SK-N-DZ (cell line): Measurements from ENCODE around the gene CMTM7.
A peak's percentile ranks its signal among the peaks of the same experiment; 100 is the strongest.
"Not testable (repeated sequence)": the region's sequence is repeated elsewhere in the genome, so short reads cannot be mapped to it uniquely, and the experiment has no call there.

Source experiments
- DNase-seq: peaks from one replicate; pipeline ENCODE4 v3.0.0-alpha.2; 2015; ENCODE audit warnings: low spot score

The CMTM7 gene

GRCh38 chr3:32459450-32459849 lies 67.8 kb downstream of the CMTM7 start:
- DNase-seq = no peak

- DNase-seq = no peak
Measured at GRCh38 chr3:32460031-32460749, 68.5 kb downstream of the CMTM7 start.

GRCh38 chr3:32460817-32461496 lies 69.3 kb downstream of the CMTM7 start:
- DNase-seq = not testable (repeated sequence)

GRCh38 chr3:32462191-32462986 lies 70.7 kb downstream of the CMTM7 start:
- DNase-seq = not testable (repeated sequence)

- not testable (repeated sequence) for DNase-seq
Measured at GRCh38 chr3:32463415-32463814, 71.8 kb downstream of the CMTM7 start.

GRCh38 chr3:32464726-32465125 lies 73.1 kb downstream of the CMTM7 start:
- DNase-seq = not testable (repeated sequence)

- not testable (repeated sequence) for DNase-seq
Measured at GRCh38 chr3:32466808-32467207, 75.2 kb downstream of the CMTM7 start.

GRCh38 chr3:32467333-32468070 lies 75.8 kb downstream of the CMTM7 start:
- DNase-seq = peak; percentile 35

- no peak for DNase-seq
Measured at GRCh38 chr3:32469151-32469874, 77.7 kb downstream of the CMTM7 start.

GRCh38 chr3:32470362-32470761 lies 78.7 kb downstream of the CMTM7 start:
- no peak for DNase-seq

GRCh38 chr3:32471246-32471645 lies 79.6 kb downstream of the CMTM7 start:
- no peak for DNase-seq

- DNase-seq = not testable (repeated sequence)
Measured at GRCh38 chr3:32472151-32472550, 80.5 kb downstream of the CMTM7 start.

- no peak for DNase-seq
Measured at GRCh38 chr3:32474201-32474600, 82.5 kb downstream of the CMTM7 start.

GRCh38 chr3:32480604-32481003 lies 89.0 kb downstream of the CMTM7 start:
- DNase-seq = no peak

- DNase-seq = no peak
Measured at GRCh38 chr3:32481791-32482631, 90.4 kb downstream of the CMTM7 start.

- DNase-seq = no peak
Measured at GRCh38 chr3:32482693-32483092, 91.0 kb downstream of the CMTM7 start.

GRCh38 chr3:32483772-32484171 lies 92.1 kb downstream of the CMTM7 start:
- DNase-seq = no peak

- no peak for DNase-seq
Measured at GRCh38 chr3:32484436-32484835, 92.8 kb downstream of the CMTM7 start.

GRCh38 chr3:32487781-32488473 lies 96.3 kb downstream of the CMTM7 start:
- DNase-seq = no peak
